SU-DHL-6 (cell line): ENCODE results near the gene NUMA1.

ENCODE experiments used
- H2AFZ ChIP-seq: fragments of 200-600 bp; sonication (generic); 2 replicates; pipeline ENCODE4 v1.6.1; 2014; ENCODE audit warnings: low read depth, mild to moderate bottlenecking, moderate library complexity, mixed read lengths, antibody characterized with exemption, low read length; ENCODE audit not compliant: severe bottlenecking
- H3F3A ChIP-seq: fragments of 200-600 bp; shearing (Covaris generic); 2 replicates; pipeline ENCODE4 v1.6.0; 2016; ENCODE audit warnings: antibody characterized with exemption, mild to moderate bottlenecking; ENCODE audit not compliant: insufficient read depth
- H3K27ac ChIP-seq: fragments of 200-600 bp; sonication (generic); 2 replicates; pipeline ENCODE4 v1.5.1; 2016; ENCODE audit warnings: low read depth, mild to moderate bottlenecking, low read length, moderate library complexity, mixed read lengths
- H3K27me3 ChIP-seq: fragments of 200-600 bp; sonication (generic), shearing (Covaris generic); 2 replicates; pipeline ENCODE4 v1.6.0; 2014; ENCODE audit warnings: mild to moderate bottlenecking, low read length
- H3K36me3 ChIP-seq: fragments of 200-600 bp; sonication (generic); 2 replicates; pipeline ENCODE4 v1.6.1; 2014; ENCODE audit warnings: mild to moderate bottlenecking, low read length, mixed read lengths
- H3K4me2 ChIP-seq: fragments of 300-600, 200-600 bp; shearing (Covaris generic), sonication (generic); 2 replicates; pipeline ENCODE4 v1.6.0; 2014; ENCODE audit warnings: low read length, low read depth, mild to moderate bottlenecking; ENCODE audit not compliant: poor library complexity, severe bottlenecking
- H3K4me3 ChIP-seq: fragments of 200-600 bp; sonication (generic); 2 replicates; pipeline ENCODE4 v1.5.1; 2014; ENCODE audit warnings: antibody characterized with exemption, low read length, mild to moderate bottlenecking, mixed read lengths; ENCODE audit not compliant: insufficient read depth, poor library complexity, severe bottlenecking
- H3K79me2 ChIP-seq: fragments of 200-600 bp; sonication (generic); 2 replicates; pipeline ENCODE4 v1.6.1; 2014; ENCODE audit warnings: mild to moderate bottlenecking, low read length, moderate library complexity; ENCODE audit not compliant: insufficient read depth
- H3K9ac ChIP-seq: fragments of 200-600 bp; sonication (generic); 2 replicates; pipeline ENCODE4 v1.7.0; 2014; ENCODE audit warnings: mild to moderate bottlenecking, low read length
- H3K9me2 ChIP-seq: fragments of 200-600 bp; sonication (generic); replicated peaks from 2 replicates; pipeline ENCODE4 v1.6.1; 2014; ENCODE audit warnings: low read length; ENCODE audit not compliant: insufficient read depth
- H3K9me3 ChIP-seq: fragments of 200-600 bp; sonication (generic); 2 replicates; pipeline ENCODE4 v1.6.1; 2014; ENCODE audit warnings: low read length, mixed read lengths; ENCODE audit not compliant: insufficient read depth
- H4K20me1 ChIP-seq: fragments of 200-600 bp; sonication (generic); 2 replicates; pipeline ENCODE4 v1.6.1; 2014; ENCODE audit warnings: low read depth, mild to moderate bottlenecking, antibody characterized with exemption, low read length, moderate library complexity, mixed read lengths
- CTCF ChIP-seq: fragments of 200-600 bp; sonication (generic); IDR thresholded peaks from one replicate; pipeline ENCODE4 v1.5.1; 2017; ENCODE audit warnings: antibody characterized with exemption, mild to moderate bottlenecking, low read length, moderate library complexity; ENCODE audit not compliant: insufficient read depth, poor library complexity, severe bottlenecking
- EZH2phosphoT487 ChIP-seq: fragments of 200-600 bp; sonication (generic), shearing (Covaris generic); conservative IDR thresholded peaks from 2 replicates; pipeline ENCODE4 v1.6.1; 2018; ENCODE audit warnings: mild to moderate bottlenecking, antibody characterized with exemption, low read length, moderate library complexity, mixed read lengths

The NUMA1 gene

DNA sequence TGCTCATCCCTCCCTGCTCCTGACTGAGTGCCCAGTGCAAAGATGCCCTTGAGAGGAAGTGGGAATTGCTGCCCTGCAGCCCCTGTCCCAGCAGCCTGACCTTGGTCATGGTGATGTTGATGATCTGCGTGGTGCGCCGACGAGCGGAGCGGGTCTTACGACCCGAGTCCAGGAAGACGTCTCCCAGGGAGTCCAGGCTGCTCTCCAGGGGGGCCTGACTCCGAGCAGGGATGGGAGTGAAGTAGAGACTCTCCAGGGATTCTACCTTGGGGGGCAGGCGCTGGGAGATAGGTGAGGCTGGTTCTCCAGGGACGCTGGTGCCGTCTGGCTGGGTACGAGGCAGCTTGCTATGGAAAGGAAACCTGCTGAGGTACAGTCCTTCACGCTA lies 73.3 kb downstream of the NUMA1 start:
- H3K27ac ChIP-seq: no peak overlapping the region

GRCh38 chr11:72006309-72007088 lies 73.8 kb downstream of the NUMA1 start:
- no peaks in the 10 kb centered on the region for H4K20me1 ChIP-seq
- H3K4me2 ChIP-seq: no peak overlapping the region
- no peaks in the 10 kb centered on the region for H3K9me3 ChIP-seq
- no peak overlapping the region for H2AFZ ChIP-seq
- H3K27me3 ChIP-seq: no peaks in the 10 kb centered on the region
- TF ChIP-seq CTCF: no peak
- TF ChIP-seq EZH2phosphoT487: no peak
- no peak overlapping the region for H3K9ac ChIP-seq
- H3K36me3 ChIP-seq: peaks cover 8% of the 10 kb centered on the region; the same call in 1 of the 2 replicates
- H3K9me2 ChIP-seq: no peaks in the 10 kb centered on the region
- no peak overlapping the region for H3K4me3 ChIP-seq
- H3K79me2 ChIP-seq: no peaks in the 10 kb centered on the region
- no peak overlapping the region for H3K27ac ChIP-seq
- 0 out of 2 replicates have a peak, but pooled peaks cover 10% of the 10 kb centered on the region for H3F3A ChIP-seq

More for the DNA sequence above, 73.3 kb downstream of the NUMA1 start:
- Histone ChIP-seq H3K4me3 (no peak overlapping the region), H3F3A (0 out of 2 replicates have a peak, but pooled peaks cover 6% of the 10 kb centered on the region), H3K36me3 (peaks cover 8% of the 10 kb centered on the region; the same call in 1 of the 2 replicates), H3K9me2 (no peaks in the 10 kb centered on the region), H3K27me3 (no peaks in the 10 kb centered on the region), H3K9me3 (no peaks in the 10 kb centered on the region), H4K20me1 (no peaks in the 10 kb centered on the region), H3K4me2 (no peak overlapping the region), H3K79me2 (no peaks in the 10 kb centered on the region), H2AFZ (no peak overlapping the region), H3K9ac (no peak overlapping the region)
- no peak for TF ChIP-seq EZH2phosphoT487
- TF ChIP-seq CTCF: no peak

DNA sequence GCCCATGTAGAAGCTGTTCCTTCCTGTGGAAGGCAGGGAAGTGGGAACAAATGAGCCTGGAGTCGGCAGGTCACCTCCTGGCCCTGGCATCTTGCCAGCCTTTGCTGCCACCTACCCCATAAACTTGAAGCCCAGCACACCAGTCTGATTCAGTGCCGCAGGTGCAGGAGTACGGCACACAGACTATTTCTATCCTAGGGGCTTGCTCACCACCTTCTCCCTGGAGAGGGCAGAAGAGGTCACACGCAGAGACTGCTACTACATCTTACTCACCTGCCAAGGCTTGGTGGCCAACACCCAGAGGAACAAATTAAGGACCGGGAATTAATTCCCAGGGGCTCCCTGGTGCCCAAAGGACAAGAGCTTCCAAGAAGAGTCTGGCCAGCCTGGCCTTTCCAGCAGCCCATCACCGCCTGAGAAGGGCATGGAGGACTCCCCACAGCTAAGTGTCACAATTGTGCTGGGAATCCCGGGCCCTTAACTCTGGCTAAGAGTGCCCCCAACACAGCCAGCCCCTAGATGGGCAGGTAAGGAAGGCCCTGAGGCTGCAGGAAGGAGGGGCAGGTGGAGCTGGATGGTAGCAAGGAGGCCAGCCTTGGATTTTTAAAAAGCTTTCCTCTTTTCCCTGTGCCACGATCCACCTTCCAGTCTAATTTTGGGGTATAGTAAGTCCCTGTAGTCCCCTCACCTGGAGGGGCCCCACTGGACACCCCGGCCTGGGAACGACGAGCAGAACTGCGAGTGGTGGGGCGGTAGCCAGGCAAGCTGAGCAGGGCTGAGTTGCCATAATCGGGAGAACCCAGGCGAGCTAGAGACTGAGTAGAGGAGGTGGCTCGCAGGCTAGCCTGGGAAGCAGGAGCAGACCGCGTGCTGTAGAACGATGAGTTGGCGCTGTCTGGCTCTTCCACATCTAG lies 74.7 kb downstream of the NUMA1 start:
- Histone ChIP-seq H3K9me2 (no peaks in the 10 kb centered on the region), H2AFZ (no peak overlapping the region), H3K27me3 (no peaks in the 10 kb centered on the region), H3K36me3 (peaks cover 8% of the 10 kb centered on the region; the same call in 1 of the 2 replicates), H3F3A (0 out of 2 replicates have a peak, but pooled peaks cover 10% of the 10 kb centered on the region), H4K20me1 (no peaks in the 10 kb centered on the region), H3K27ac (no peak overlapping the region), H3K4me2 (no peak overlapping the region), H3K9ac (no peak overlapping the region), H3K79me2 (no peaks in the 10 kb centered on the region), H3K4me3 (no peak overlapping the region), H3K9me3 (no peaks in the 10 kb centered on the region)
- TF ChIP-seq EZH2phosphoT487: no peak
- no peak for TF ChIP-seq CTCF
